OCI-LY7 (cell line): ENCODE data around the gene GRIA4. TPM values are rescaled to one million over a fixed set of nuclear protein-coding genes. Genes with fewer than 3 reads are reported as not detected.

Experiments
- BruUV-seq: library from RNA; stranded (reverse); fragments of 400-500 nt; replicated peaks from 2 replicates; lab custom pipeline; 2021; lab: Mats Ljungman, UMichigan
- CTCF ChIA-PET: fragments of 300-600 bp; sonication (Branson Sonifier 250); formaldehyde crosslinking; loops from one replicate; lab custom pipeline; 2022; ENCODE audit warnings: antibody characterized with exemption; ENCODE audit not compliant: unreplicated experiment; lab: Charles Lee
- POLR2A ChIA-PET: fragments of 300-600 bp; sonication (Branson Sonifier 250); formaldehyde crosslinking; loops from one replicate; lab custom pipeline; 2022; ENCODE audit warnings: antibody characterized with exemption; lab: Charles Lee
- DNase-seq: peaks from one replicate; pipeline ENCODE4 v3.0.0-alpha.2; 2015; ENCODE audit warnings: low spot score
- H2AFZ ChIP-seq: fragments of 200-600 bp; sonication (generic), shearing (Covaris generic); 2 replicates; pipeline ENCODE4 v1.6.1; 2014; ENCODE audit warnings: mild to moderate bottlenecking, antibody characterized with exemption, low read length, moderate library complexity
- H3K27ac ChIP-seq: fragments of 200-600 bp; sonication (generic); 2 replicates; pipeline ENCODE4 v1.5.1; 2014; ENCODE audit warnings: mixed run types, low read depth, mild to moderate bottlenecking, moderate library complexity, low read length, inconsistent platforms; ENCODE audit not compliant: poor library complexity, severe bottlenecking
- H3K36me3 ChIP-seq: fragments of 200-600 bp; sonication (generic); 2 replicates; pipeline ENCODE4 v1.6.1; 2014; ENCODE audit warnings: mild to moderate bottlenecking, antibody characterized with exemption, low read length, moderate library complexity, mixed read lengths; ENCODE audit not compliant: insufficient read depth
- H3K4me1 ChIP-seq: fragments of 200-600 bp; sonication (generic); 2 replicates; pipeline ENCODE4 v1.5.1; 2014; ENCODE audit warnings: mild to moderate bottlenecking, low read length; ENCODE audit not compliant: insufficient read depth, poor library complexity, severe bottlenecking
- H3K4me2 ChIP-seq: fragments of 200-600 bp; sonication (generic); 2 replicates; pipeline ENCODE4 v1.6.1; 2014; ENCODE audit warnings: mild to moderate bottlenecking, low read length
- H3K4me3 ChIP-seq: fragments of 200-600 bp; sonication (generic); 2 replicates; pipeline ENCODE4 v1.5.1; 2014; ENCODE audit warnings: mild to moderate bottlenecking, low read depth, low read length; ENCODE audit not compliant: poor library complexity, severe bottlenecking
- H3K79me2 ChIP-seq: fragments of 200-600 bp; sonication (generic); 2 replicates; pipeline ENCODE4 v1.6.1; 2016; ENCODE audit warnings: low read depth, mild to moderate bottlenecking, low read length, moderate library complexity, mixed read lengths; ENCODE audit not compliant: insufficient read depth
- H3K9me2 ChIP-seq: fragments of 200-600 bp; sonication (generic); 2 replicates; pipeline ENCODE4 v1.6.1; 2016; ENCODE audit warnings: mild to moderate bottlenecking, low read length, mixed read lengths; ENCODE audit not compliant: insufficient read depth
- H3K9me3 ChIP-seq: fragments of 200-600 bp; sonication (generic); 2 replicates; pipeline ENCODE4 v1.6.1; 2014; ENCODE audit warnings: mild to moderate bottlenecking, mixed run types, low read length, mixed read lengths
- H4K20me1 ChIP-seq: fragments of 200-600 bp; sonication (generic); 2 replicates; pipeline ENCODE4 v1.6.1; 2014; ENCODE audit warnings: mild to moderate bottlenecking, antibody characterized with exemption, low read length, moderate library complexity, mixed read lengths; ENCODE audit not compliant: insufficient read depth
- CTCF ChIP-seq: fragments of 200-600 bp; sonication (generic); conservative IDR thresholded peaks from 2 replicates; pipeline ENCODE4 v1.5.1; 2014; ENCODE audit warnings: mild to moderate bottlenecking, antibody characterized with exemption, low read length, moderate library complexity, mixed read lengths
- EZH2phosphoT487 ChIP-seq: fragments of 200-600 bp; sonication (generic); IDR thresholded peaks from 2 replicates; pipeline ENCODE4 v1.6.1; 2018; ENCODE audit warnings: low read depth, borderline replicate concordance, mild to moderate bottlenecking, mixed run types, antibody characterized with exemption, low read length, moderate library complexity, mixed read lengths
- intact Hi-C: fragments of 100-400 bp; cut with micrococcal nuclease; formaldehyde crosslinking; loops from one replicate; pipeline ENCODE4 v1.10.0; 2022; ENCODE audit not compliant: unreplicated experiment
- total RNA-seq, 2 experiments: library from RNA; depleted of rRNA in 1 of 2; stranded (reverse); fragments of >200 nt in 1 of 2; shearing (Covaris generic) in 1 of 2; gene quantifications; 2 replicates each; pipeline ENCODE4 v1.2.3, GENCODE V29; 2014 to 2022

The GRIA4 gene
- total RNA-seq, 2 experiments from 2014 or later: not detected

GRCh38 chr11:105838668-105839384 is 229.0 kb downstream of the GRIA4 start:
- DNase-seq: no peak
- H3K79me2 ChIP-seq: no peaks in the 10 kb centered on the region
- no peak overlapping the region for H3K4me2 ChIP-seq
- no peak for TF ChIP-seq CTCF
- TF ChIP-seq EZH2phosphoT487: no peak
- no peaks in the 10 kb centered on the region for H3K9me3 ChIP-seq
- H3K4me1 ChIP-seq: no peaks in the 10 kb centered on the region
- ChIA-PET CTCF (no interaction called here), POLR2A (interaction anchor here (0.7 kb wide), 1 partner anchor 448 kb away, joined by 3 read pairs; no protein-coding TSS in a partner anchor)
- BruUV-seq: no TSS peak
- H3K36me3 ChIP-seq: no peaks in the 10 kb centered on the region
- no peaks in the 10 kb centered on the region for H3K9me2 ChIP-seq
- no peaks in the 10 kb centered on the region for H4K20me1 ChIP-seq
- intact Hi-C loops: no loop called here
- H2AFZ ChIP-seq: no peak overlapping the region; the same call in 1 of the 2 replicates
- H3K27ac ChIP-seq: no peak overlapping the region
- H3K4me3 ChIP-seq: no peak overlapping the region

- Histone ChIP-seq H3K79me2 (no peaks in the 10 kb centered on the region), H3K36me3 (no peaks in the 10 kb centered on the region), H3K4me2 (no peak overlapping the region), H4K20me1 (no peaks in the 10 kb centered on the region), H3K9me3 (no peaks in the 10 kb centered on the region), H3K4me1 (no peaks in the 10 kb centered on the region), H3K9me2 (no peaks in the 10 kb centered on the region), H3K27ac (no peak overlapping the region), H2AFZ (no peak overlapping the region), H3K4me3 (no peak overlapping the region)
- no peak for DNase-seq
- TF ChIP-seq EZH2phosphoT487: no peak
- TF ChIP-seq CTCF: no peak
- no TSS peak for BruUV-seq
- CTCF ChIA-PET: no interaction called here
- intact Hi-C loops: no loop called here
- POLR2A ChIA-PET: no interaction called here
Measured at GRCh38 chr11:105840391-105840790, 230.5 kb downstream of the GRIA4 start.

GRCh38 chr11:105852403-105852802 is 242.5 kb downstream of the GRIA4 start:
- Histone ChIP-seq H3K27ac (no peak overlapping the region), H3K9me3 (no peaks in the 10 kb centered on the region), H2AFZ (no peak overlapping the region), H3K4me2 (no peak overlapping the region), H4K20me1 (no peaks in the 10 kb centered on the region), H3K4me3 (no peak overlapping the region), H3K9me2 (no peaks in the 10 kb centered on the region), H3K79me2 (no peaks in the 10 kb centered on the region), H3K4me1 (no peaks in the 10 kb centered on the region), H3K36me3 (no peaks in the 10 kb centered on the region)
- ChIA-PET POLR2A (interaction anchor here (0.6 to 1.3 kb wide), 2 partner anchors 10 to 22 kb away, joined by 3 to 4 read pairs; no protein-coding TSS in a partner anchor), CTCF (no interaction called here)
- DNase-seq: no peak
- no TSS peak for BruUV-seq
- intact Hi-C loops: no loop called here
- TF ChIP-seq CTCF: no peak
- TF ChIP-seq EZH2phosphoT487: no peak
